K562 (cell line): ENCODE data around the gene YPEL2. TPM values are rescaled to one million over a fixed set of nuclear protein-coding genes. Genes with fewer than 3 reads are reported as not detected.

Source experiments
- FOXM1 ChIP-seq, 2 experiments: fragments of 450-650 bp in 1 of 2; sonication (generic) in 1 of 2; formaldehyde crosslinking in 1 of 2; IDR thresholded peaks; 2 replicates each; pipeline versions ENCODE4 v1.6.1 to v1.9.0; 2017 to 2022; ENCODE audit warnings: low read depth in 2 of 2, mild to moderate bottlenecking in 2 of 2, missing genetic modification reagents in 1 of 2, moderate library complexity in 1 of 2
- MEF2A ChIP-seq: IDR thresholded peaks from 2 replicates; pipeline ENCODE4 v1.6.1; 2011; ENCODE audit warnings: low read depth, mild to moderate bottlenecking, low read length, moderate library complexity; ENCODE audit not compliant: control insufficient read depth
- RFX1 ChIP-seq: fragments of 450-650 bp; IDR thresholded peaks from 2 replicates; pipeline ENCODE4 v1.6.1; 2016; ENCODE audit warnings: mild to moderate bottlenecking, moderate library complexity
- TBP ChIP-seq: optimal IDR thresholded peaks from 2 replicates; pipeline ENCODE3; 2011; ENCODE audit warnings: low read depth, low read length, improper control_type of control experiment
- ZFX ChIP-seq: sonication (generic); formaldehyde crosslinking; IDR thresholded peaks from 2 replicates; pipeline ENCODE4 v1.8.0; 2022; ENCODE audit warnings: mild to moderate bottlenecking, missing genetic modification reagents, moderate library complexity
- ZNF24 ChIP-seq: fragments of 450-650 bp; IDR thresholded peaks from 2 replicates; pipeline ENCODE4 v1.6.1; 2016
- polyA plus RNA-seq, 8 experiments: library from polyadenylated mRNA; depleted of rRNA in 4 of 8; stranded (reverse) in 5 of 8; unstranded in 3 of 8; fragments of >200 nt; fragmentation: Nextera tagmentation in 2 of 8; fragmentation: Illumina TruSeq in 1 of 8; extraction: Ambion mirVana in 2 of 8; extraction: Trizol in 1 of 8; gene quantifications; 2 replicates each; pipeline versions ENCODE4 v1.2.1 to v1.2.3, GENCODE V29; 2011 to 2014; ENCODE audit warnings: inconsistent platforms in 1 of 8, missing spikeins in 1 of 8
- total RNA-seq, 7 experiments: library from RNA; depleted of rRNA in 6 of 7; stranded (reverse); fragments of >200 nt in 6 of 7; fragmentation: Illumina TruSeq in 2 of 7; extraction: Trizol in 2 of 7; gene quantifications; 2 replicates each; pipeline versions ENCODE4 v1.2.1 to v1.2.3, GENCODE V29; 2011 to 2021; ENCODE audit warnings: low replicate concordance in 1 of 7
- TF ChIP-seq, protein P1 (sequence below), 2 experiments: fragments of 450-650 bp; formaldehyde crosslinking in 1 of 2; IDR thresholded peaks; 2 replicates each; pipeline versions ENCODE4 v1.4.0 to v1.6.1; 2014 to 2020; ENCODE audit warnings: mild to moderate bottlenecking in 2 of 2, borderline replicate concordance in 1 of 2, low read depth in 1 of 2
- TF ChIP-seq, protein P2 (sequence below): fragments of 450-650 bp; IDR thresholded peaks from 2 replicates; pipeline ENCODE4 v1.6.1; 2016; ENCODE audit warnings: missing biosample characterization, missing genetic modification characterization
- TF ChIP-seq, protein P3 (sequence below), 3 experiments: IDR thresholded peaks in 2 of 3; conservative IDR thresholded peaks in 1 of 3; 2 replicates each; pipeline ENCODE4 v1.5.1; 2011 to 2012; ENCODE audit warnings: low read length in 3 of 3, mild to moderate bottlenecking in 3 of 3, control low read depth in 2 of 3, improper control_type of control experiment in 1 of 3, inconsistent platforms in 1 of 3, low read depth in 1 of 3, mixed read lengths in 1 of 3, moderate library complexity in 1 of 3; ENCODE audit not compliant: insufficient read depth in 2 of 3
- TF ChIP-seq, protein P4 (sequence below): sonication (generic); formaldehyde crosslinking; IDR thresholded peaks from 2 replicates; pipeline ENCODE4 v1.8.0; 2022; ENCODE audit warnings: missing genetic modification reagents, mild to moderate bottlenecking, borderline replicate concordance
- TF ChIP-seq, protein P5 (sequence below): fragments of 450-650 bp; formaldehyde crosslinking; IDR thresholded peaks from 2 replicates; pipeline ENCODE4 v1.4.0; 2020; ENCODE audit warnings: mild to moderate bottlenecking, moderate library complexity

Gene YPEL2
- total and polyA plus RNA-seq, 9 of the 15 experiments (the other 6 are each of a cell fraction or from before 2014, with no cell fraction given), result 0.11 to 2.4 (median 0.47) TPM

DNA sequence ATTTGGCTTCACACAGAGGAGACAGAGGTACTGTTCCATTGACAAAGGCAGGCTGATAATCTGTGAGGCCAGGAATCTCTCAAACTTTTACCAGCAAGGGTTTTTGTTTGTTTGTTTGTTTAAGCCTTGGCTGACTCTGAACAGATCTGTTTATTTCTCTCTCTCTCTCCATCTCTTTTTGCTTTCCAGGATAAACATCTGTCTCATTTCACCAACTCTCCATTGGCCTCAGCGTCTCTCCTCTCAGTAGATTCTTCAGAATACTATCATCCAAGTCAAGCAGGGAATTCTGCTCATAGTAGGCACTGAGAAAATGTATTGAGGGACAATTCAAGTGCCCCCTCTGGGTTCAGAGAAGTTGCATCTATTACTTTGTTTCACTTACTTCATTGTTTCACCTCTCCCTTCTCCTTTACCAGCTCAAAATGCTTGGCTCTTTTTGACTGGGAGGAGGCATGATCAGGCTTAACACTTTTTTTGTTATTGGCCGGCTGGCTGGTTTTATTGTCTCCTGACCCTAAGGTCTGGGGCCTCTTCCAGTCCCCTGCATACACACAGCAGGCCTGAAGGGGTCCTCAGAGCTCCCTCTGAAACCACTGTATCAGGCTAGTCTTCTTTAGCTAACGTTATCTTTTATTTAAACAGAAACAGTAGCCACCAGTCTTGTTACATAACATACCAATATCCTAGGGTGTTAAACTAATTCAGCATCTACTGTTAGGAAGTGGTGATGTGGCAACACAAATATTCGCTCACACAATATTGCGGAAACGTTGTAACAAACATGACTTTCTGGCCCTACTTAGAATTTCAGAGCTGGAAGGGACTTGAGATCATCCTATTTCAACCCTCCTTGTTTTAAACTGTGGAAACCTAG, 2.0 kb upstream of the YPEL2 start (continued):
- TF ChIP-seq, protein P1, sequence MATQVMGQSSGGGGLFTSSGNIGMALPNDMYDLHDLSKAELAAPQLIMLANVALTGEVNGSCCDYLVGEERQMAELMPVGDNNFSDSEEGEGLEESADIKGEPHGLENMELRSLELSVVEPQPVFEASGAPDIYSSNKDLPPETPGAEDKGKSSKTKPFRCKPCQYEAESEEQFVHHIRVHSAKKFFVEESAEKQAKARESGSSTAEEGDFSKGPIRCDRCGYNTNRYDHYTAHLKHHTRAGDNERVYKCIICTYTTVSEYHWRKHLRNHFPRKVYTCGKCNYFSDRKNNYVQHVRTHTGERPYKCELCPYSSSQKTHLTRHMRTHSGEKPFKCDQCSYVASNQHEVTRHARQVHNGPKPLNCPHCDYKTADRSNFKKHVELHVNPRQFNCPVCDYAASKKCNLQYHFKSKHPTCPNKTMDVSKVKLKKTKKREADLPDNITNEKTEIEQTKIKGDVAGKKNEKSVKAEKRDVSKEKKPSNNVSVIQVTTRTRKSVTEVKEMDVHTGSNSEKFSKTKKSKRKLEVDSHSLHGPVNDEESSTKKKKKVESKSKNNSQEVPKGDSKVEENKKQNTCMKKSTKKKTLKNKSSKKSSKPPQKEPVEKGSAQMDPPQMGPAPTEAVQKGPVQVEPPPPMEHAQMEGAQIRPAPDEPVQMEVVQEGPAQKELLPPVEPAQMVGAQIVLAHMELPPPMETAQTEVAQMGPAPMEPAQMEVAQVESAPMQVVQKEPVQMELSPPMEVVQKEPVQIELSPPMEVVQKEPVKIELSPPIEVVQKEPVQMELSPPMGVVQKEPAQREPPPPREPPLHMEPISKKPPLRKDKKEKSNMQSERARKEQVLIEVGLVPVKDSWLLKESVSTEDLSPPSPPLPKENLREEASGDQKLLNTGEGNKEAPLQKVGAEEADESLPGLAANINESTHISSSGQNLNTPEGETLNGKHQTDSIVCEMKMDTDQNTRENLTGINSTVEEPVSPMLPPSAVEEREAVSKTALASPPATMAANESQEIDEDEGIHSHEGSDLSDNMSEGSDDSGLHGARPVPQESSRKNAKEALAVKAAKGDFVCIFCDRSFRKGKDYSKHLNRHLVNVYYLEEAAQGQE (IDR thresholded peaks at IDR 0.05; ENCODE audit: borderline replicate concordance), result peak; percentile 77; the same call in 1 of the 2 replicates
- TF ChIP-seq, protein P1 (CRISPR knock-in tag; IDR thresholded peaks at IDR 0.05; ENCODE audit: low read depth), result no peak
- 0 out of 2 replicates have a peak, but pooled peaks have one; percentile 26 for TF ChIP-seq ZFX
- TF ChIP-seq, protein P2, sequence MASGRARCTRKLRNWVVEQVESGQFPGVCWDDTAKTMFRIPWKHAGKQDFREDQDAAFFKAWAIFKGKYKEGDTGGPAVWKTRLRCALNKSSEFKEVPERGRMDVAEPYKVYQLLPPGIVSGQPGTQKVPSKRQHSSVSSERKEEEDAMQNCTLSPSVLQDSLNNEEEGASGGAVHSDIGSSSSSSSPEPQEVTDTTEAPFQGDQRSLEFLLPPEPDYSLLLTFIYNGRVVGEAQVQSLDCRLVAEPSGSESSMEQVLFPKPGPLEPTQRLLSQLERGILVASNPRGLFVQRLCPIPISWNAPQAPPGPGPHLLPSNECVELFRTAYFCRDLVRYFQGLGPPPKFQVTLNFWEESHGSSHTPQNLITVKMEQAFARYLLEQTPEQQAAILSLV, result no peak
- TF ChIP-seq, protein P3, sequence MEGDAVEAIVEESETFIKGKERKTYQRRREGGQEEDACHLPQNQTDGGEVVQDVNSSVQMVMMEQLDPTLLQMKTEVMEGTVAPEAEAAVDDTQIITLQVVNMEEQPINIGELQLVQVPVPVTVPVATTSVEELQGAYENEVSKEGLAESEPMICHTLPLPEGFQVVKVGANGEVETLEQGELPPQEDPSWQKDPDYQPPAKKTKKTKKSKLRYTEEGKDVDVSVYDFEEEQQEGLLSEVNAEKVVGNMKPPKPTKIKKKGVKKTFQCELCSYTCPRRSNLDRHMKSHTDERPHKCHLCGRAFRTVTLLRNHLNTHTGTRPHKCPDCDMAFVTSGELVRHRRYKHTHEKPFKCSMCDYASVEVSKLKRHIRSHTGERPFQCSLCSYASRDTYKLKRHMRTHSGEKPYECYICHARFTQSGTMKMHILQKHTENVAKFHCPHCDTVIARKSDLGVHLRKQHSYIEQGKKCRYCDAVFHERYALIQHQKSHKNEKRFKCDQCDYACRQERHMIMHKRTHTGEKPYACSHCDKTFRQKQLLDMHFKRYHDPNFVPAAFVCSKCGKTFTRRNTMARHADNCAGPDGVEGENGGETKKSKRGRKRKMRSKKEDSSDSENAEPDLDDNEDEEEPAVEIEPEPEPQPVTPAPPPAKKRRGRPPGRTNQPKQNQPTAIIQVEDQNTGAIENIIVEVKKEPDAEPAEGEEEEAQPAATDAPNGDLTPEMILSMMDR (IDR thresholded peaks at IDR 0.05 in 2 of 3, conservative IDR thresholded peaks at IDR 0.05 in 1 of 3; ENCODE audit: insufficient read depth in 2 of 3, low read depth in 1 of 3, low read length in 3 of 3), result peak; percentile 80 to 92 (median 90)
- TF ChIP-seq, protein P4, sequence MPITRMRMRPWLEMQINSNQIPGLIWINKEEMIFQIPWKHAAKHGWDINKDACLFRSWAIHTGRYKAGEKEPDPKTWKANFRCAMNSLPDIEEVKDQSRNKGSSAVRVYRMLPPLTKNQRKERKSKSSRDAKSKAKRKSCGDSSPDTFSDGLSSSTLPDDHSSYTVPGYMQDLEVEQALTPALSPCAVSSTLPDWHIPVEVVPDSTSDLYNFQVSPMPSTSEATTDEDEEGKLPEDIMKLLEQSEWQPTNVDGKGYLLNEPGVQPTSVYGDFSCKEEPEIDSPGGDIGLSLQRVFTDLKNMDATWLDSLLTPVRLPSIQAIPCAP (CRISPR knock-in tag), result no peak
- TF ChIP-seq, protein P5, sequence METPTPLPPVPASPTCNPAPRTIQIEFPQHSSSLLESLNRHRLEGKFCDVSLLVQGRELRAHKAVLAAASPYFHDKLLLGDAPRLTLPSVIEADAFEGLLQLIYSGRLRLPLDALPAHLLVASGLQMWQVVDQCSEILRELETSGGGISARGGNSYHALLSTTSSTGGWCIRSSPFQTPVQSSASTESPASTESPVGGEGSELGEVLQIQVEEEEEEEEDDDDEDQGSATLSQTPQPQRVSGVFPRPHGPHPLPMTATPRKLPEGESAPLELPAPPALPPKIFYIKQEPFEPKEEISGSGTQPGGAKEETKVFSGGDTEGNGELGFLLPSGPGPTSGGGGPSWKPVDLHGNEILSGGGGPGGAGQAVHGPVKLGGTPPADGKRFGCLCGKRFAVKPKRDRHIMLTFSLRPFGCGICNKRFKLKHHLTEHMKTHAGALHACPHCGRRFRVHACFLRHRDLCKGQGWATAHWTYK (CRISPR knock-in tag), result no peak
- TF ChIP-seq ZNF24, result no peak
- TF ChIP-seq TBP, result peak; percentile 34
- no peak for TF ChIP-seq MEF2A
- peak; percentile 51; the same call in 1 of the 2 replicates for TF ChIP-seq FOXM1 (IDR thresholded peaks at IDR 0.05; ENCODE audit: low read depth)
- TF ChIP-seq FOXM1 (CRISPR knock-in tag; IDR thresholded peaks at IDR 0.05; ENCODE audit: low read depth), result no peak
- TF ChIP-seq RFX1, result 0 out of 2 replicates have a peak, but pooled peaks have one; percentile 13
